Measurements from ENCODE around the gene CCDC88B. TPM values are rescaled to one million over a fixed set of nuclear protein-coding genes. Genes with fewer than 3 reads are reported as not detected.
A peak's percentile ranks its signal among the peaks of the same experiment; 100 is the strongest.

Gene CCDC88B
- total RNA-seq (2022) (3.6 and 3.9 TPM in 2 replicates), Bru-seq, nascent RNA (percentile 18 among the genes with signal in this experiment), BruChase-seq, experiment 1, labeled RNA remaining after a 2-hour chase (percentile 18 among the genes with signal in this experiment), BruChase-seq, experiment 2, labeled RNA remaining after a 6-hour chase (percentile 25 among the genes with signal in this experiment)
- long read RNA-seq, partial matches to known transcripts = 0 of 3 reads
- long read RNA-seq, other reads (novel, unspliced or antisense) = 0 of 3 reads

- DNase-seq = no peak
- H3K4me3 ChIP-seq (ENCODE audit: low read depth, low read length) = no peak within 1 kb of the TSS
- no peaks in the 10 kb centered on the region for H3K9me3 ChIP-seq
- no peak for TF ChIP-seq CTCF (IDR thresholded peaks at IDR 0.05; ENCODE audit: insufficient read depth in 1 of 2, low read depth in 1 of 2, low read length in 1 of 2, severe bottlenecking in 1 of 2, unreplicated experiment in 1 of 2)
- intact Hi-C loops (cut with micrococcal nuclease; ENCODE audit: unreplicated experiment) = no loop called here
- peaks cover 10% of the 10 kb centered on the region for H3K4me1 Mint-ChIP-seq (ENCODE audit: low read depth, unreplicated experiment)
- H3K4me1 ChIP-seq = no peaks in the 10 kb centered on the region; the same call in 1 of the 2 replicates
- H3K36me3 ChIP-seq (ENCODE audit: control insufficient read depth, insufficient read depth, low read length) = no peaks in the 10 kb centered on the region
- CTCF ChIA-PET = no interaction called here
- no peaks in the 10 kb centered on the region for H3K27me3 ChIP-seq (replicated peaks; ENCODE audit: control insufficient read depth, insufficient read depth, low read length)
- BruUV-seq (replicated peaks) = no TSS peak
- peaks cover 2% of the 10 kb centered on the region for H3K36me3 Mint-ChIP-seq (ENCODE audit: insufficient read depth, unreplicated experiment)
- POLR2A ChIA-PET = no interaction called here
- H3K27ac Mint-ChIP-seq (ENCODE audit: unreplicated experiment) = no peak within 1 kb of the TSS
- no peaks in the 10 kb centered on the region for H3K27me3 Mint-ChIP-seq (ENCODE audit: insufficient read depth, unreplicated experiment)
- no peak within 1 kb of the TSS for H3K4me3 Mint-ChIP-seq (ENCODE audit: unreplicated experiment)
- no peaks in the 10 kb centered on the region for H3K9me3 Mint-ChIP-seq (ENCODE audit: unreplicated experiment)
Measured at GRCh38 chr11:64339754-64340408, at the start of gene CCDC88B. Gene CCDC88B (plus strand): TSS chr11:64340204. CDS start chr11:64340267, 63 bp downstream.

- no peak for DNase-seq
- CTCF ChIA-PET = interaction anchor here (1.5 kb wide), 2 partner anchors 10 to 14 kb away, joined by 4 to 7 read pairs; no protein-coding TSS in a partner anchor
Measured at GRCh38 chr11:64290352-64291261, 49.4 kb upstream of the CCDC88B start.

More at GRCh38 chr11:64290352-64291261, 49.4 kb upstream of the CCDC88B start:
- Histone ChIP-seq H3K4me3 (ENCODE audit: low read depth, low read length) (no peak overlapping the region), H3K27me3 (replicated peaks; ENCODE audit: control insufficient read depth, insufficient read depth, low read length) (peaks cover 2% of the 10 kb centered on the region; the same call in 1 of the 2 replicates), H3K4me1 (peaks cover 12% of the 10 kb centered on the region), H3K9me3 (no peaks in the 10 kb centered on the region), H3K36me3 (ENCODE audit: control insufficient read depth, insufficient read depth, low read length) (no peaks in the 10 kb centered on the region)
- Mint-ChIP-seq H3K27me3 (ENCODE audit: insufficient read depth, unreplicated experiment) (peaks cover 14% of the 10 kb centered on the region), H3K4me3 (ENCODE audit: unreplicated experiment) (peak overlapping the region; percentile 65), H3K4me1 (ENCODE audit: low read depth, unreplicated experiment) (peaks cover 9% of the 10 kb centered on the region), H3K9me3 (ENCODE audit: unreplicated experiment) (no peaks in the 10 kb centered on the region), H3K27ac (ENCODE audit: unreplicated experiment) (no peak overlapping the region), H3K36me3 (ENCODE audit: insufficient read depth, unreplicated experiment) (peaks cover 11% of the 10 kb centered on the region)
- no TSS peak for BruUV-seq (replicated peaks)
- intact Hi-C loops (cut with micrococcal nuclease; ENCODE audit: unreplicated experiment) = no loop called here
- POLR2A ChIA-PET = no interaction called here
- TF ChIP-seq CTCF (IDR thresholded peaks at IDR 0.05; ENCODE audit: insufficient read depth in 1 of 2, low read depth in 1 of 2, low read length in 1 of 2, severe bottlenecking in 1 of 2, unreplicated experiment in 1 of 2) = no peak

Measured in Caco-2 (cell line).